HepG2 (cell line): ENCODE data around the gene DOCK1. TPM values are rescaled to one million over a fixed set of nuclear protein-coding genes. Genes with fewer than 3 reads are reported as not detected.

ENCODE experiments used
- BRCA1 ChIP-seq: sonication (generic); formaldehyde crosslinking; IDR thresholded peaks from 2 replicates; pipeline ENCODE4 v1.4.0; 2020; ENCODE audit warnings: missing genetic modification reagents
- HOXD1 ChIP-seq: sonication (generic); formaldehyde crosslinking; IDR thresholded peaks from 2 replicates; pipeline ENCODE4 v1.5.0; 2020; ENCODE audit warnings: missing genetic modification reagents
- MEIS2 ChIP-seq: sonication (generic); formaldehyde crosslinking; IDR thresholded peaks from 2 replicates; pipeline ENCODE4 v1.9.0; 2021; ENCODE audit warnings: mild to moderate bottlenecking, missing genetic modification reagents
- PITX1 ChIP-seq: sonication (generic); formaldehyde crosslinking; IDR thresholded peaks from 2 replicates; pipeline ENCODE4 v1.5.1; 2020; ENCODE audit warnings: mild to moderate bottlenecking, missing genetic modification reagents
- RXRB ChIP-seq: IDR thresholded peaks from 2 replicates; pipeline ENCODE4 v1.6.1; 2016; ENCODE audit warnings: borderline replicate concordance, missing genetic modification reagents, missing compliant biosample characterization
- SOX5 ChIP-seq: IDR thresholded peaks from 2 replicates; pipeline ENCODE4 v1.6.1; 2016; ENCODE audit warnings: borderline replicate concordance
- SOX6 ChIP-seq, 2 experiments: fragments of 450-650 bp in 1 of 2; sonication (generic) in 1 of 2; formaldehyde crosslinking in 1 of 2; IDR thresholded peaks; 2 replicates each; pipeline versions ENCODE4 v1.4.0 to v1.6.1; 2017 to 2020; ENCODE audit warnings: antibody characterized with exemption in 1 of 2, mild to moderate bottlenecking in 1 of 2, missing genetic modification reagents in 1 of 2
- SP4 ChIP-seq: sonication (generic); formaldehyde crosslinking; IDR thresholded peaks from 2 replicates; pipeline ENCODE4 v1.8.1; 2023; ENCODE audit warnings: mild to moderate bottlenecking, missing genetic modification reagents
- TEAD3 ChIP-seq: optimal IDR thresholded peaks from 2 replicates; pipeline ENCODE3; 2016; ENCODE audit warnings: borderline replicate concordance
- TFAP4 ChIP-seq: sonication (generic); IDR thresholded peaks from 2 replicates; pipeline ENCODE4 v1.6.1; 2016; ENCODE audit warnings: low read depth, borderline replicate concordance
- THRA ChIP-seq: sonication (generic); formaldehyde crosslinking; IDR thresholded peaks from 2 replicates; pipeline ENCODE4 v1.4.0; 2020; ENCODE audit warnings: missing genetic modification reagents, borderline replicate concordance
- TMF1 ChIP-seq: sonication (generic); formaldehyde crosslinking; IDR thresholded peaks from 2 replicates; pipeline ENCODE4 v1.8.1; 2022; ENCODE audit warnings: low read depth, missing genetic modification reagents
- USF2 ChIP-seq, 2 experiments: sonication (generic) in 1 of 2; formaldehyde crosslinking in 1 of 2; IDR thresholded peaks; 2 replicates each; pipeline versions ENCODE4 v1.5.1 to v1.6.1; 2011 to 2020; ENCODE audit warnings: borderline replicate concordance in 1 of 2, low read depth in 1 of 2, low read length in 1 of 2, mild to moderate bottlenecking in 1 of 2, missing genetic modification reagents in 1 of 2, moderate library complexity in 1 of 2
- ZBTB7B ChIP-seq: sonication (generic); formaldehyde crosslinking; IDR thresholded peaks from 2 replicates; pipeline ENCODE4 v1.4.0; 2020; ENCODE audit warnings: missing genetic modification reagents
- ZNF207 ChIP-seq: fragments of 450-650 bp; IDR thresholded peaks from 2 replicates; pipeline ENCODE4 v1.6.1; 2016; ENCODE audit warnings: antibody characterized with exemption, borderline replicate concordance
- ZNF335 ChIP-seq: sonication (generic); formaldehyde crosslinking; IDR thresholded peaks from 2 replicates; pipeline ENCODE4 v1.4.0; 2020; ENCODE audit warnings: missing genetic modification reagents
- ZNF367 ChIP-seq: sonication (generic); formaldehyde crosslinking; IDR thresholded peaks from 2 replicates; pipeline ENCODE4 v1.4.0; 2020; ENCODE audit warnings: missing genetic modification reagents, borderline replicate concordance
- ZNF512 ChIP-seq: sonication (generic); formaldehyde crosslinking; IDR thresholded peaks from 2 replicates; pipeline ENCODE4 v1.4.0; 2020; ENCODE audit warnings: mild to moderate bottlenecking, missing genetic modification reagents
- ZNF619 ChIP-seq: sonication (generic); formaldehyde crosslinking; IDR thresholded peaks from 2 replicates; pipeline ENCODE4 v1.4.0; 2020; ENCODE audit warnings: mild to moderate bottlenecking, missing genetic modification reagents
- ZNF687 ChIP-seq: sonication (generic); formaldehyde crosslinking; IDR thresholded peaks from 2 replicates; pipeline ENCODE4 v1.5.1; 2020; ENCODE audit warnings: mild to moderate bottlenecking, missing genetic modification reagents, moderate library complexity
- ZNF850 ChIP-seq: sonication (generic); formaldehyde crosslinking; conservative IDR thresholded peaks from 2 replicates; pipeline ENCODE4 v1.9.0; 2021; ENCODE audit warnings: mild to moderate bottlenecking, missing genetic modification reagents
- polyA plus RNA-seq, 8 experiments: library from polyadenylated mRNA; depleted of rRNA in 3 of 8; stranded (reverse) in 7 of 8; unstranded in 1 of 8; fragments of >200 nt; fragmentation: Illumina TruSeq in 4 of 8; extraction: Trizol in 4 of 8; gene quantifications; 2 replicates each; pipeline versions ENCODE4 v1.2.1 to v1.2.3, GENCODE V29; 2011 to 2016; ENCODE audit warnings: low read depth in 4 of 8, missing spikeins in 1 of 8, mixed read lengths in 1 of 8; ENCODE audit not compliant: insufficient read depth in 1 of 8
- total RNA-seq, 5 experiments: library from RNA; depleted of rRNA; stranded (reverse); fragments of >200 nt; fragmentation: Illumina TruSeq; extraction: Trizol; gene quantifications; 2 replicates each; pipeline ENCODE4 v1.2.3, GENCODE V29; 2016; ENCODE audit warnings: low read depth in 1 of 5

Gene DOCK1
- total and polyA plus RNA-seq, 2 of the 13 experiments (the other 11 are each of a cell fraction or from before 2014, with no cell fraction given), result 8.3 to 25.5 TPM

GRCh38 chr10:127302343-127302742 is 397.1 kb downstream of the DOCK1 start (continued):
- TF ChIP-seq USF2 (IDR thresholded peaks at IDR 0.05; ENCODE audit: low read depth, low read length), result no peak
- no peak for TF ChIP-seq USF2 (CRISPR knock-in tag; IDR thresholded peaks at IDR 0.05; ENCODE audit: borderline replicate concordance)
- TF ChIP-seq ZNF619, result no peak
- peak; percentile 45; the same call in 1 of the 2 replicates for TF ChIP-seq SOX5 (CRISPR knock-in tag)
- TF ChIP-seq HOXD1, result peak; percentile 89
- TF ChIP-seq ZBTB7B (CRISPR knock-in tag), result no peak
- TF ChIP-seq TEAD3 (CRISPR knock-in tag), result peak; percentile 31
- peak; percentile 67; the same call in 1 of the 2 replicates for TF ChIP-seq RXRB (CRISPR knock-in tag)
- no peak for TF ChIP-seq ZNF207
- no peak for TF ChIP-seq ZNF367 (CRISPR knock-in tag)
- peak; percentile 85 for TF ChIP-seq MEIS2 (CRISPR knock-in tag)
- no peak for TF ChIP-seq SP4 (CRISPR knock-in tag)
- peak; percentile 77; the same call in 1 of the 2 replicates for TF ChIP-seq THRA (CRISPR knock-in tag)
- no peak for TF ChIP-seq TMF1 (CRISPR knock-in tag)
- TF ChIP-seq ZNF850 (CRISPR knock-in tag), result no peak
- no peak for TF ChIP-seq ZNF335
- no peak for TF ChIP-seq SOX6 (IDR thresholded peaks at IDR 0.05)
- TF ChIP-seq SOX6 (CRISPR knock-in tag; IDR thresholded peaks at IDR 0.05), result 0 out of 2 replicates have a peak, but pooled peaks have one; percentile 8
- TF ChIP-seq ZNF687 (CRISPR knock-in tag), result no peak
- TF ChIP-seq TFAP4, result no peak
- no peak for TF ChIP-seq PITX1 (CRISPR knock-in tag)
- no peak for TF ChIP-seq ZNF512 (CRISPR knock-in tag)
- TF ChIP-seq BRCA1 (CRISPR knock-in tag), result no peak
